ENCODE data around the gene TMCC2.

Gene TMCC2

DNA sequence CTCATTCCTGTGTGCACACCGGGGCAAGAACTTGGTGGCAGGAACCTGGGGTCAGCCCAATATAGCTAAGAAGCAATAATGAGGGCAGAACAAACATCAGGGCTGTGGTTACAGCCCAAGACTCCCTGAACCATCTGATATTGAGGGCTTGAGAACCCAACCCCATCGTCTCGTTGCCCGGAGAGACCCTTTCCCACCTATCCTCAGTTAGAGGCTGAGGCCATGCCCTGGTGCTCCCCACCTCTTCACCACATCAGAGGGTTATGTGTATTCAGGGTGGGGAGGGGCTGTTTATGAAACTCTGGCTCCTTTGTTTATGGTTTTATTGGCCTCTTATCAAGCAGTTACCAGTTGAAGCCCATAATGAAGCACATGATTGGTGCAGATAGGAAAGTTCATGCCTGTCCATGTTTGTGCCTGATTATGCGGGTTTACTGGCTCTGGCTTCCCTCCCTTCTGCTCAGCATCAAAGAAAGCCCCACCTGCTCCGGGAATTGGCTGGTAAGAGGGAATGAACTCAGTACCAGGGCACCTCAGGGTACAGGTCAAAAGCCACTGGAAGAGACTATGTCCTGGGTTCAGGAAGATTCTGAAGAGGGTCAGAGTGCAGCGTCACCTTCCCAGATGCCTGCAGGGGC lies 79.3 kb downstream of the TMCC2 start:
- no peak for DNase-seq

DNA sequence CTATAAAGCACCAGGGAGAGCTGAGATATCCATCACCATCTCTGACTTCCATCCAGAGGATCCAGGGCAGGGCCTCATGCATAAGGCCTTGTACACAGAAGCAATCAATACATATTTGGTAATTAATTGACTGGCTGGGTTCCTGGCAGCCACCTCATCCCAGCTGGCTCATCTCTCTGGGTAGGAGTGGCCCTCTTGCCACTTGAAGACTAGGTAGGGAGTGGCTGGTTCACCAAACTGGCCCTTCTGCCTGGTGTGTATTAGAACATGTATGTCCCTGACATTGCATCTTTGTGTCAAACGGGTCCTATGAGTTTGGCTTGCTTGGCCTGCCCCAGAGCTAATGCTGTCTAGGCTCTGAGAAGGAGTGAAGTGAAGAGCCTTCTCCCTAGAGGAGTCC lies 82.0 kb downstream of the TMCC2 start:
- no peak for DNase-seq

DNA sequence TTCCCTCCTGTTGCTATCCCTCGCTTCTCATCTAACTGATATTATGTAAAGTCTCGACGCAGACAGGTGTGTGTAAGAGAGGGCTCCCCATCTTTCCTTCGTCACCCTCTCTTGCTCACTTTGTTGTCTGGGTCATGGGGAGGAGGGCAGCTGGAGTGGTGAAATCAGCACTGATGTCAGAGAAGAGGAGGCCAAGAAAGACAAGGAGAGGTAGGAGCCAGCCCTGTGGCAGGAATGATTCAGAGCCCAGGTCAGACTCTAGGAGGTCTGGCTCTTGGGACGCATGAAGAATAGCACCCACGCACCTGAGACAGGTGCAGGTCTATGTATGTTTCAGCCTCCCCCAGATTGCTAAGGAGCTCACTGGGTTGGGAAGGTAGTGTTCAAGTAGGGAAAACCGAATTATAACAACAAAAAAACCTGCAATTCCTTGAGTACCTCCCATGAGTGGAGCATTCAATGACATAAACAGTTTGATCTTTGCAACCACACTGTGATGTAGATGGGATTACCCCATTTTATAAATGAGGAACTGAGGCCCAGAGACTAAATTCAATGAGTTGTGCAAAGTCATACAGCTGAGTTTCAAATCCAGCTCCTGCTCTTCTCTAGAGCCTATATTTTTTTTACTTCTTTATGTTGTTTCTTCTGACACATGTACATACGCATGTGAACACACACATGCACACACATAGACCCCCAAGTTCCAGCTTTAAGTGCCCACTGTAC lies 83.4 kb downstream of the TMCC2 start:
- DNase-seq: no peak

DNA sequence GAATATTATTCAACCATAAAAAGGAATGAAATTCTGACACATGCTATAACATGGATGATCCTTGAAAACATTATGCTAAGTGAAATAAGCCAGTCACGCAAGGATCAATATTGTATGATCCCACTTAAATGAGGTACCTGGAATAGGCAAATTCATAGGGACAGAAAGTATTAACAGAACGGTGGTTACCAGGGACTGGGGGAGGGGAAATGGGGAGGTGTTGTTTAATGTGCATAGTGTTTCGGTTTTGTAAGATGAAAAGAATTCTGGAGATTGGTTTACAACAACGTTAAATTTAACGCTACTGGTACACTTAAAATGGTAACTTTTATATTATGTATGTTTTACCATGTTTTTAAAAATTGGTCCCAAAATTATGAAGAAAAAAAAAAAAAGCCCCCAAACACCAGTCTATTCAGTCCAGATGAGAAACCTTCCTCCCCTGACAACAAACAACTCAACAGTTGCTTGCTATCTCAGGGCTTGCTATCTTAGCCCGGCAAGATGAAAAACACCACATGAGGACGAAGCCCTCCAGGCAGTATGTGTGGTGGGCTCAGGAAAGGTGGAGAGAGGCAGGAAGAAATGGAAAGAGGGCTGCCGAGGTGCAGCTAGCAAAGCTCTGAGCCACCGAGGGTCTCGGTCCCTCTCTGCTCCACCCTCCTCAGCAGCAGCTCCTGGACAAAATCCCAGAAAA lies 85.3 kb downstream of the TMCC2 start:
- DNase-seq: no peak

DNA sequence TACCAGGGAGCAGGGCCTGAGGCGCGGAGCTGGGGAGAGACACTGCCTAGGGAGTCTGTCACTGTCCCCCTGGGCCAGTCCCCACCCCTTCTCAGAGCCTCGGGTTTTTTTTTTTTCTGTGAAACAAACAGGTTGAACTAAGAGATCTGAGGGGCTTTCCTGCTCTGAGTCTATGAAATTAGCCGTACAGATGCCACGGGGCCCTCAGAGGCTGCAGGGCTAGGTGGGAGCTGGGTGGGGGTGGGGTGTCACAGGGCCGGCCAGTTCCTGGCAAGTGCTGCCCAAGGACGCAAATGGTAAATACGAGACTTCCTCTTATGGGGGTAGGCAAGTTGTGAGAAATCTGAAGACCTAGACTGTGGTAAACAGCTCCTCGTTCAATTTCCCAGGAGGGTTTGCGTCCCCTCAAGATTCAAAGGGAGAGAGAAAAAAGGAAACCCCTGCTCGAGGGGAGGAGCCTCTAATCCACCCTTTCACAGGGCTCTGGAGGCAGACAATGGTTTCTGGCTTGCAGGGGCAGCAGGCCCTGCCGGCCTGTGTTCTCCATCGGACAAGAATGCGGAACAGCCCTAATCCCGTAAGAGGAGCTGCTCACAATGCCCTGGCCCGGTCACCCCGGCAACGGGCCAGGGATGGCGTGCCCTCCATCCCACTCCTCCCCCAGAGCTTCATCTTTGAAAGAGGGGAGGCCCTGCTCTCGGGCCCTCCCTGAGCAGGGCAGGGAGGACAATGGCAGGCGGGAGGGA lies 86.0 kb downstream of the TMCC2 start:
- DNase-seq: peak; percentile 7 to 16

DNA sequence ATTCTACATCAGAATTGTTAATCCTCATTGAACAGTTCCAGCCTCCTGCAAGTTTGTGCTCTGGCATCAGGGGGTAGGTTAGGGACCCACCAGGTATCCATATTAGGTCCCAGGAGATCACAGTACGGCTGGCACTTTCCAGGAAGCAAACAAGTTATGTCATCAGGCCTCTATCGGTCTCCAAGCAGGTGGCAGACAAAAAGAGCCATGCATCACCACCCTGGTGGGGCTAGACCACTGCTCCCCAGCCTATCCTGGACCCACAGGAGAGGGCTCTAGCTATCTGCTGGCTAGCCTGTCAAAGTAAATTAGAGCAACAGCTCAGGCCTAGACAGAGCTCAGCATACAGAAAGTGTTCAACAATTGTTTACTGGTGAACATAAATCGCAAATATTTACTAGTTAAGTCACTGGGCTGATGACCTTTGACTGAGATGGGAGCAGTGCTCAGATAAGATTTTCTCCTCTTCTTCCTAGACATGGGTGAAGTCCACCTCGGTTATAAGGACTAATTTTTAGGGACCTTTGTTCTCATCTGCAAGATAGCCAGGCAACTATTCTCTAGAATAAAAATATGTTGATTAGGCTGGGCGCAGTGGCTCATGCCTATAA lies 87.4 kb downstream of the TMCC2 start:
- DNase-seq: no peak

DNA sequence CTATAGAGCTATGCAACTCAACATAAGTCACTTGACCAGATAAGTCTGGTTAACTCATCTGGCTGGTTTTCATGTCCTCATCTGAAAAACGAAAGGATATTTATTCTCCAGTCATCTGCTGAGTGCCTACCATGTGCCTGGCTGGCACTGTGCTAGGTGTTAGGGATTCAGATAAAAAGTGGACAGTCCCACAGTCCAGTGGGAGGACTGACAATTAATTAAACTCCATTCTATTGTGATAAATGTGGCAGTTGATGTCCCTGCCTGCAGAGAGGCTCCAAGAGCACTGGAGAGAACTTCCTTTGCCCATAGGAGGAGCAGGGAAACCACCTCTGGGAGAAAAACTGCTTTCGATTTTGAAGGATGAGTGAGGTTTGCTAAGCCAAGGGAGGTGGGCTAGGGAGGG lies 88.4 kb downstream of the TMCC2 start:
- DNase-seq: no peak

DNA sequence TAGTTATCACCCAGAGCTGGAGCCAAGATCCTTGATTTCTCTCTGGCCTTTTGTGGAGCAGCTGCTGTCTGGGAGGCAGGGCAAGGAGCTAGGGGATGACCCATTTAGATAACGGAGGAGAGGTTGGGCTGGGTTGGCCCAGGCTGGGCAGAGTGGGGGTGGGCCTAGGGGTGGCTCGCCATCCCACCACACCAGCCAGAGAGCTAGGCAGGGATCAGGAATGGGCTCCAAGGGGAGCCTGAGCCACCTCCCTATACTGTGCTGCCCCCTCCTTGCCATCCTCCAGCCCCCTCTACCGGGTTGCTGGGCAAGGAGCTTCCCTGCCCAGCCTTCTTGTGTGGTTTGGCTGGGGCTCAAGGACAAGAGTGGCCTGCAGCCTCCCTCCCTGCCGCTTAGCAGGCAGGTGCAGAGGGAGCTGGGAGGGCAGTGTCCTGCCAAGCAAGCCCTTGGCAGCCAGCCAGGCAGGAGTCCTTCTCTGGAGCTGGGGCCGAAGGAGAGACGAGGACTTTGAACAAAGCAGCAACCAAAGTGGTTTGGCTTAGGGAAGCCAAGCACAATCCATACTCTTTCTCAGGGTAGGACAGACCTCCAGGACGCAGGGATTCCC lies 89.7 kb downstream of the TMCC2 start:
- no peak for DNase-seq

DNA sequence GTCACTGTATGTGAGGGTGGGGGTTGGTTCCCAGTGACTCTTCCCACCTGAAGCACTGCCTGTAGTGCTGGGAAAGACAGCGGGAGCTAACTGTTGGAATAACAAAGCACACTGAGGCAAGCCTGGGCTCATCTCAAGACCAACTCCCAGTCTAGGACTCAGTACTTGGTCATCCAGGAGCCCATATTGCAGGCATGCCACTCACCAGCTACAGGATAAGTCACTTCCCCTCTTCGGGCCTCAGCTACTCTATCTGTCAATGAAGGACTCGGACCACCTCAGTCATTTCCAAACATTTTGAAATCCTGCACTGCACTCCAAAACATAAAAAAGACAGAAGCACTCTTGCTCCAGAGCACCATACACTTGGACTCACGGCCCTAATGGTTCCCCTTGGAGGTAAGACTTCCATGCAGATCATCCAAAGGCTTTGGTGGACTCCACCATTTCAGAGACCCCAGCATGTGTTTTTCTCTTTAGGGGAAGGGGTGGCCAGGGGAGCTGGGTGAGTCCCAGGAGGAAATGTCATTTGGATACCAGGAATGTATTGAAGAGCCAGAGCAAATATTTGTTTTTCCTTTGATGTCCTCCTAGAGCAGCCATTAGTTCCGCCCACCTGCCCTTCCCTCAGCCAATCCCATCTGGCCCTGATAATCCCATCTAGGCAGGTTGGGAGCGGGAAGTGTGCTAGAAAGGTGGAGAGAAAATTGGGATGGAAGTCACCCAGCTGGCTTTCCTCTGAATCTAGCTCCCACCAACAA lies 90.7 kb downstream of the TMCC2 start:
- no peak for DNase-seq

DNA sequence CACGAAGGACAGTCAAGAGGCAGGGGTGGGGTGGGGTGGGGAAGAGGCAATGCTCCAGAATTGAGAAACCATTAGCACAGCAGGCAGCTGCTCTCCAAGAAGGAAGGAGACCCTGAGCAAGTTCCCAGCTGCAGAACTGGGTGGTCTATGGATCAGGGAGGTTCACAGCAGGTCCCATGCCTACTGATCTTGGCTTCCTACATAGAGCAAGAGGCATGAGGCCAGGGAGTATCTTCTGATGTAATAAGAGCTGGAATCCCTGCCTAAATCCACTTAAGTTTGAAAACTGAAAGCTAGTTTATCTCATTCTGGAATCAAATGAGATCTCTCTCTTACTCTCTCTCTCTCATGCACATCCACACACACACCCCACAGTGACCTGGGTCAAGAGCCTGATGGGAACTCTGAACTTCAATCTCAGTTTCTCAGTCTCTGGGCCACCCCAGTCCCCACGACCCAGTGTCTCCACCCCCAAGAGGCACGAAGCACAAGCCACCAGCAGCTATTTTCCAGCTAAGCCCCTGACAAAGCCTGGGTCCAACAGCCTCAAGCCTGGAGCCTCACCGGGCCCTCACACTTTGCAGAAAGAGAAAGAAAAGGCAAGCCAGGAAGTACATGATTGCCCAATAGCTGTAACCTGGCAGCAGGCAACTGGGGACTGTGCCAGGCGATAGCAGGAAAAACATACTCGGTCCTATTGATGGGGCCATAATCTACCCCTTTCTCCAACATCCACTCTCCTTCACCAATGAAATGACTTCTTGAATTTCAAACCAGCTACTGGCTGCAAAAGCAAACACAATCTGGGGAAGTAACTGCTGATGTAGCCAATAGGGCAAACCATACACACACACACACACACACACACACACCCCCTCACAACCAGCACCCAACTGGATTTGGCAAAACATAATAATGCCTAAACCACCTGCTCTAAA lies 91.6 kb downstream of the TMCC2 start:
- DNase-seq: peak; percentile 11 to 15

DNA sequence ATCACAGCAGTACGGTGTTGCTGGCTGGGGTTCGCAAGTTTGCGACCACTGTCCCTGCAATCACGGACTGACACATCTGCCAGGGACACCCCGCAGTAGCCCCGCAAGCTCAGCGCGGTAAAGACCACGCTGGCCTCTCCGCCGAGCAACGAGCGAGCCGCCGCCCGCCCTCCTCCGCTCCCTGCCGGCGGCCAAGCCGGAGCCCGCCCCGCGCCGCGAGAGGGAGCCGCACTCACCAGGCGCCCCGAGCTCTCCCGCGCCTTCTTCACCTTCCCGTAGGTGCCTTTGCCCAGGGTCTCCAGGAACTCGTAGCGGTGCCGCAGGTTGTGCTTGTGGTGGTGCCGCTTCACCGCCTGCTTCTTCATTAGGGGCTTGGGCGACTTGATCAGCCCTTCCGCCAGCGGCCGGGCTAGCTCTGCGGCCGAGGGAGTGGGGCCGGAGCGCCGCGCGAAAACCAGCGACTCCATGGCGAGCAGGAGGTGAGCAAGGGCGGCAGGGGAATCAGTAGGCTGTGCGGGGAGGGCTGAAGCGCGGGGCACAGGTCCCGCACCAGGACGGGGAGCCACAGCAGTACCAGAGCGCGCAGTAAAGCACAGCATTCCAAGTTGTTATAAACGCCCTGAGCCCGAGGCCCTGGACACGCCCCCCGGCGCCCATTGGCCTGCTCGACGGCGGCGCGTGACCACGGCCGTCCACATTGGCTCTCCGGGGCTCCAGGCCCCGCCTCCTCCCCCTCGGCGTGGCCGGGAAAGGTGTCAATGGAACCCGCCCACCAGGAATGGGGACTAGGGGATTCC lies 93.6 kb downstream of the TMCC2 start, which contains the start of gene NUAK2:
NUAK2 (minus strand) TSS at position 584 of the 797 bp plus-strand sequence; CDS start at position 467, 117 bp downstream.
- peak; percentile 85 to 87 for DNase-seq

DNA sequence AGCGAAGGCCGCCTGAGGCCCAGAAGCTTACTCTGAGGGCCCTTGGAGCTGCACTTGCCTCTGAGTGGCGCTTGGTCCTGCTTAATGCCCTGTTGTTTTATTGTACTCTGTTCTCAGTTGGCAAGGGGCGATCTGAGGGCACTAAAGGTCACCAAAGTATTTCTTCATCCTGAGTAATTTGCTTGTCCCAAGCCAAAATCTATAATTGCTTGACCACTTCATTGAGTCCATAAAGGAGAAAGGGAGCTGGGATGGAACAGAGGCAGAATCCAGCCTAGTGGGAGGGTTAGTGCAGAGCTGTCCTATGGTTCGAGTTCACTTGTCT lies 94.2 kb downstream of the TMCC2 start:
- DNase-seq: no peak

Measured in activated CD4-positive, alpha-beta T cell treated with anti-CD3 and anti-CD28 coated beads for 4 hours (primary cell).